ENCODE data around the gene SYT15B.
"Not testable (repeated sequence)": the region's sequence is repeated elsewhere in the genome, so short reads cannot be mapped to it uniquely, and the experiment has no call there.

SYT15B gene

DNA sequence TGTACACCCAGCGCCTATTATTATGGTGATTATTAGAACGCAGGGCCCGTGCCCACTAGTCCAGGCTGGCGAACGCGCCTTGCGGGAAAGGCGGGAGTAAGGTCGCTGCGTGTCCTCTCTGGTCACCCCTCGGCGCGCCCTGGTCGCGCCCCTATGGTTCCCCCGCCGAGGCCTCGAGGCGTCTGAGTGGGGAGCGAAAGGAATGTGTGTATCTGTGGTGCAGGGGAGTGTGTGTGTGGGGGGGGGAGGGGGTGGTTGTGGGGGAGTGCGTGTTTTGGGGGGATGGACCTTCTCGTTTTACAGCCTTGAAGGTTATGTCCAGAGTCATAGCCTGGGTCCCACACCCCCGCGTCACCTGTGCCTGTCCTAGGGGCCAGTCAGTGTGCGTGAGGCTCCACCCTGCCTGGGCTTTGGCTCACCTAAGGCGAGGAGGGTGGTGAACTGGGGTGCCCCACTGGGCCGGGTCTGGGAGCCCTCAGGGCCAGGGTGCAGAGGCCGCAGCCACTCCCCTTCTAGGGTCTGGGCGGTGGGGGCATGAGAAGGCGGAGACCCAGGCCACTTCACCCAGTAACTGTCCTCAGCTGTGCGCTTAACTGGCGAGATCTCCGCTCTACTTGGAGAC lies at the start of gene SYT15B:
SYT15B (minus strand) TSS at position 39 of the 622 bp plus-strand sequence. CDS start 952 bp downstream, outside the sequence.
- not testable (repeated sequence) for DNase-seq (ENCODE audit: low read depth in 3 of 3)

DNA sequence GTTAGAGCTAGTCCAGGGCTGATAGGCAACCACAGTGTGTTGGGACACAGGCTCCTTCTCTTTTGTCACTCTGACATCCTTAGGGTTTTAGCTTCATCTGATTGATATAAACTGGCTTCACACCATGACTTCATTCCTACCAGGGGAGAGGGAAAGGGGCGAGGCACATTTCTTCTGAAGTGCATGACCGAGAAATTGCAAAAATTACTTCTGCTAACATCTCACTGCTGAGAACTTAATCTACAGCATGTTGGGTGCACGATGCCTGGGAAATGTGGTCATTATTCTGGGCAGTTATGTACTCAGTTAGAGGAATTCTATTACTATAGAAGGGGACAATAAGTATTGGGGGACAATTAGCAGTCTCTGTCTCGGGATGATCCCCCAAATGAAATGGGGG lies 16.2 kb upstream of the SYT15B start:
- DNase-seq (ENCODE audit: low read depth in 3 of 3): not testable (repeated sequence)

GRCh38 chr10:47775361-47776231 lies 12.2 kb upstream of the SYT15B start:
- DNase-seq (ENCODE audit: low read depth in 3 of 3): not testable (repeated sequence)

GRCh38 chr10:47770745-47771144 lies 7.4 kb upstream of the SYT15B start:
- not testable (repeated sequence) for DNase-seq (ENCODE audit: low read depth in 3 of 3)

DNA sequence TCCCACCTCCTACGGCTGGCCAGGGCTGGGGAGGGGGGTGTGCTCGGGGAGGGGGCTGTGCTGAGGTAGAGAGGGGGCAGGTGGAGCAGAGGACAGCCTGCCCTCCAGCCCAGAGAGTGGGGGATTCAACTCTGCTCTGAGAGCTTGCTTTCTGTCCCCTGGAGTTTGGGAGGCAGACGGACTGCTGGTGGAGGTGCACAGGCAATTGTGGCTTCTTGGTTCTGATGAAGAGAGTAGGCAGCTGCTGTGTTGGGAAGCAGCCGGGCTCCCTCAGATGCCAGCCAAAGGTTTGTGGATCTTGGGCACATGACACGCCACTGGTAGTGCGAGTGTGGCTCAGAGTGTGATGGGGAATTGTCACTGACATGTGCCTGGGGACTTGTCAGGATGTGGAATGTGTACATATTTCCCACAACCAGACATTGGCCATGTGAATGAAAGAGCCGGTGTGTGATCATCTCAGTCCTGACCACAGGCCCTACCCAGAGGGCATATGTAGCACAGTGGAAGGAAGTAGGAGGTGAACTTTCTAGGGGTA lies 5.3 kb upstream of the SYT15B start:
- DNase-seq (ENCODE audit: low read depth in 3 of 3): not testable (repeated sequence)

GRCh38 chr10:47768085-47768484 lies 4.7 kb upstream of the SYT15B start:
- DNase-seq (ENCODE audit: low read depth in 3 of 3): not testable (repeated sequence)

DNA sequence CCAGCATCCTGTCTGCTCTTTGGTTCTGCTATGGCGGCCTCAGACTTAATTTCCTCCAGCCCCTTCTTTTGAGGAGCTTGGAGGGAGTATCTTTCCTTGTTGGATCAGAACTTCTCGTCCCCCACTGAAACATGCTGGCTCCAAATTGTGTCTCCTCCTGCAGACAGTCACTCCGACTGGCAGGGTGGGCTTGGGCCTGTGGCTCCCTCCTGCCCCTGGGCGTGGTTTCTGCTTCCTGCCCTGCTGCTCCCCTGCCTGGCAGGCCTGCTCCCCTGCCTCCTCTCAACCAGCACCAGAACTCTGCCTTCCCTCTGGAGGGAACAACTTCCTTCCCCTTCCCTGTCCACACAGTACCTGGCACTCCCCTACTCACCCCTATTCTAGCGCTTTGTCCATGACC lies 3.8 kb upstream of the SYT15B start:
- DNase-seq (ENCODE audit: low read depth in 3 of 3): not testable (repeated sequence)

- not testable (repeated sequence) for DNase-seq (ENCODE audit: low read depth in 3 of 3)
Observed at GRCh38 chr10:47765232-47765631, 1.8 kb upstream of the SYT15B start.

DNA sequence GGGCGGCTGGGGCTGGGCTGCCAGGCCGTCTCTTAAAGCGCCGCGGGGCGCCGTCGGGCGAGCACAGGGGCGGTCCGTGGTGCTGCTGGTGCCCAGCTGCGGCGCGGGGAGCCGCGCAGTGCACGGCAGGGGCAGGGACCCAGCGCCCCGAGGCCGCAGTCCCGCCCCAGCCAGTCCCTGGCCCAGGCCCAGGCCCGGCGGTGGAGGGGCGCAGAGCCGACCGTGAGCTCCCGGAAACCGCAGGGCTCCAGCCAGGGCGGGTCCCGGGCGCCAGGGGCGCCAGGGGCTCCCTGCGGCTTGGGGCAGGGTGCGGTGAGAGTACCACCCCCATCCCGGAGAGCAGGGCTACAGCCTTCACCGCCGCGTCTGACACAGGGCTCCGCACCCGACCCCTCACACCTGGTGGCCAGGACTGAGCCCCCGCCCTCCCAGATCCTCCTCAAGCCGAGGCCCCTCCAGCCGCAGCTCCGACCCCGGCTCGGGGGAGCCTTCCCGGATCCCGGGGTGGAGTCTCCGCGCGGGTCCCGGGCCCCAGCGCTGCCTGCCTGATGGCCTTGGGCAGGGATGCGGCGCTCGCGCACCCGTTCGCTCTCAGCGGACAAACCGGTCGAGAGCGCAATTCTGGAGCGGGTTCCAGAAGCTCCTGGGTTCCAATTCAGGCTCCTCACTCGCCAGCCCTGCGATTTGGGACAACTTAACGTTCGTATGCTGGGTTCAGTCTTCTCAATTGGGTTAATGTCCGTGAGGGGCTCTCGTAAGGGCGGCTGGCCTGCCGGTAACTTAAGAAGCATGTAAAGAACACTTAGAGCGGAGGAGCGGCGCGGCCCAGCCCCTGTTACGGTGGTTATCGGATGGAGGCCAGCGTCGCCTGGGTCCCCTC lies 478 bp downstream of the SYT15B start:
- not testable (repeated sequence) for DNase-seq (ENCODE audit: low read depth in 3 of 3)

DNA sequence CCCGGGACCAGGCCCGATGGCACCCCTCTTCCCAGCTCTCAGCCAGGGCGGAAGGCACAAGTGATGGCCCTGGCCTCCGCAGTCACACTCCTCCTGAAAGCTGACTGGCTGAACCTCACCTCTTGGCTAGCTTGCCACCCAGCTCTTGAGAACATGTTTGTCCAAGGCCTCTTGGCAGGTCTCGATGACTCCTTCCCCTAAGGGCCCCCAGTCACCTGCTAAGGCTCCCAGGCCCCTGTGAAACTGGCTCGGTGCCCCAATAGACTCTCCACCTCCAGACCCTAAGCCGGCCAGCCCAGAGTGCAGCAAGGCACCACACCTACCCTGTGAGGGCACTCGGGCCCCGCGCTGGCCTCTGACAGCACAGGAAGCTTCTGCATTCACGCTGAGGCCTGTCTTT lies 4.5 kb downstream of the SYT15B start:
- not testable (repeated sequence) for DNase-seq (ENCODE audit: low read depth in 3 of 3)

GRCh38 chr10:47756169-47756568 lies 7.2 kb downstream of the SYT15B start:
- not testable (repeated sequence) for DNase-seq (ENCODE audit: low read depth in 3 of 3)

DNA sequence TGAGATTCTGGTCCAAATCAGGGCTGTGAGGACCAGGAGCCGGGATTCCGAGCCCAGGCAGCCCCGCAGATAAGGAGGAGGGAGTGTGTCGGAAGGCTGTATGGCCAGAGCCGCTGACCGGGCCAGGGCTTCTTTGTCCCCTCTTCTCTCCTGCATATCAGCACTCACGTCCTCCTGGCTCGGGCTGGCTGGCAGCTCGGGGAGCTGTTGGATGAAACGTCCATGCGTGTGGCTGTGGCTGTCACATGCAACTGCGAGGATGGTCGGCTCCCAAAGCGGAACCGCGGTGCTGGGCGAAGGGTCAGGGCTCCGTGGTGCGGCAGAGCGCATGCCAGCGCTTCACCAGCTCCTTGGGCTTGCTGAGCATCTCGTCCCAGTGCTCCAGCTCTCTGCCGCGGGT lies 9.5 kb downstream of the SYT15B start:
- DNase-seq (ENCODE audit: low read depth in 3 of 3): not testable (repeated sequence)

DNA sequence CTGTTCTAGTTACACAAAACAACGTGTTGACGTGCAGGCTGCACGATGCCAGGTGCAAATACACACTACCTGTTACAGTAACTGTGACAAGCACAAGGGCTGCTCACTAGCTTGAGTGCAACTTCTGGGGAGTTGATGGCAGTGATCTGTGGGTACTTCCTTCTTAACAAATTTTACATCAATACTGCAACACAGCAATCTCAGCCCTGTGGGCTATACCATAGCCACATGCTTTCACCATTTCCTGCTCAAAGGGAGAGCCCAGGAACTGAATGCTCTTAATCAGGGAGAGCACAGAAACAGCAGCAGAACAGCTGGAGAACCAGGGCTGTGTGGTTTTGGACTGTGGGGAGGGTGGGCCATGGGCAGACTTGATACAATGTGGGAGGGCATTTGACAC lies 10.2 kb downstream of the SYT15B start:
- not testable (repeated sequence) for DNase-seq (ENCODE audit: low read depth in 3 of 3)

DNA sequence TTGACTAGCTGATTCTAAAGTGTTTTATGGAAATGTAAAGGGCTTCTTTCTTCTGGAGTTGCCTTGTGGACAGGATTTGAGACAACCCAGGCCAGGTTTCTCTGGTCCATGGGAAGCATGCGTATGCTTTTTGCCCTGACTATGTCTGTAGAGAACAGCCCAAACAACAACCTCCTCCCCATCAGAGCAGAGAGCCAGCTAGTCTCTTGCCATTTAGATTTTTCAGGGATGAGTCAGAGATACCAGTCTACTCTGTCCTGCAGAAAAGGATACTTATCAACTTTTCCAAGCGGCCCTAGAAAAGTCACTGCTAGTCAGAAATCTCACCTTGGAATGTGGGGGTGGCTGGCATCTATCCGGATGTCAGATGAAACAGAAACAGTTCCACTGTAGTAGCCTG lies 11.6 kb downstream of the SYT15B start:
- DNase-seq (ENCODE audit: low read depth in 3 of 3): not testable (repeated sequence)

GRCh38 chr10:47750360-47750759 lies 13.0 kb downstream of the SYT15B start:
- not testable (repeated sequence) for DNase-seq (ENCODE audit: low read depth in 3 of 3)

- DNase-seq (ENCODE audit: low read depth in 3 of 3): not testable (repeated sequence)
Observed at GRCh38 chr10:47746780-47747376, 16.5 kb downstream of the SYT15B start.

DNA sequence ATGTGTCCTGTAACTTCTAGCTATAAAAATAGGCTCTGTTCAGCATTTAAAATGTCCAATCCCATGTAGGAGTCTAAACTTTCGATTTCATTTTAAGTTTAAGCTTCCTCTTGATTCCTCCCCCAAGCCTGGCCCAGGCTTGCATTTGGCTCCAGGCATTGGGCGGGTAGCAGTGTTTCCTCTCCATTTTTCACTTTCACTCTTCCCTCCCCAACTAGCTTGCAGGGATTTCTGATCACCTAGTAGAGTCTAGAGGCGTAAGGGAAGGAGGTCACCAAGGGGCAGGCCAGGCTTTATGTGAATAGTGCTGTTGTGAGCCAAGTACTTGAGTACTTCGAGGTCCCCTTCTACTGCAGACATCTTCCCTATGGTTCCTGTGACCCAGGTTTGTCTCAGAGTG lies 18.5 kb downstream of the SYT15B start:
- not testable (repeated sequence) for DNase-seq (ENCODE audit: low read depth in 3 of 3)

GRCh38 chr10:47743611-47744550 lies 19.5 kb downstream of the SYT15B start:
- peak in 1 of 3 experiments; percentile 15 for DNase-seq (ENCODE audit: low read depth in 3 of 3)

DNA sequence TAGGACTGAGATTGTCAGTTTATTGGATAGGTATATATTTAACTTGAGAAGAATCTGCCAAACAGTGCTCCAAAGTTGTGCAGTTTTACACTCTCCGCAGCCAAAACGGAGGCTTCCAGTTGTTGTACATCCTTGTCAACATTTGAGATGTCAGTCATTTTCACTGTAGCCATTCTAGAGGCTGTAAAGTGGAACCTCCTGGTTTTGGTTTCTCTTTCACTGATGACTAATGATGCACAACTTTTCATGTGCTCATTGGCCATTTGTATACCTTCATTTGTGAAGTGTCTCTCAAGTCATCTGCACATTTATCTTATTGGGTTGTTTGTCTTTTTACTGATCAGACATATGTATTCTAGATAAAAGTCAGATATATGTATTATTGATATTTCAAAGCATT lies 22.5 kb downstream of the SYT15B start:
- DNase-seq (ENCODE audit: low read depth in 3 of 3): not testable (repeated sequence)

DNA sequence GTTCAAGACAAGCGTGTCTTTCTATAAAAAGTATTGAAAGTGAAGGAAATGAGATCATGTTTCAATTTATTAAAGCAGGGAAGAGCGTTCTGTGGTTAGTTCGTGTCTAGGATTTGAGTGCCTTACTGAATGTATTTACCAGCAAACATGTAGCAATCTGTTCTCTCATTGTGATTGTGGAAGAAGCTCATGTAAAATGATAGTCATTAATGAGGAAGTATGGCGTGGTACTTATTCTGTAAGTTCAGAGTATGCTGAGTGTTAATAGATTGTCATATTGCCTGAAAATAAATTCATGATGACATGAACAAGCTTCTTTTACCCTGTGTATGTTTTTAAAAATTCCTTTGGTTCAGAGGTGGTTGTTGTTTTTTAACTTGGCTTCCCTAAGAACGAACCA lies 32.5 kb downstream of the SYT15B start:
- not testable (repeated sequence) for DNase-seq (ENCODE audit: low read depth in 3 of 3)

Measured in stimulated activated CD4-positive, alpha-beta T cell treated with anti-CD3 and anti-CD28 coated beads, TNF-alpha, amount 100 ng/mL, for 24 hours (primary cell).